NCI-H446 (cell line): ENCODE results near the gene AGPAT4.

Source experiments
- DNase-seq, 2 experiments: peaks; one replicate each; lab custom pipeline; 2025; lab: John Stamatoyannopoulos, UW

AGPAT4 gene

DNA sequence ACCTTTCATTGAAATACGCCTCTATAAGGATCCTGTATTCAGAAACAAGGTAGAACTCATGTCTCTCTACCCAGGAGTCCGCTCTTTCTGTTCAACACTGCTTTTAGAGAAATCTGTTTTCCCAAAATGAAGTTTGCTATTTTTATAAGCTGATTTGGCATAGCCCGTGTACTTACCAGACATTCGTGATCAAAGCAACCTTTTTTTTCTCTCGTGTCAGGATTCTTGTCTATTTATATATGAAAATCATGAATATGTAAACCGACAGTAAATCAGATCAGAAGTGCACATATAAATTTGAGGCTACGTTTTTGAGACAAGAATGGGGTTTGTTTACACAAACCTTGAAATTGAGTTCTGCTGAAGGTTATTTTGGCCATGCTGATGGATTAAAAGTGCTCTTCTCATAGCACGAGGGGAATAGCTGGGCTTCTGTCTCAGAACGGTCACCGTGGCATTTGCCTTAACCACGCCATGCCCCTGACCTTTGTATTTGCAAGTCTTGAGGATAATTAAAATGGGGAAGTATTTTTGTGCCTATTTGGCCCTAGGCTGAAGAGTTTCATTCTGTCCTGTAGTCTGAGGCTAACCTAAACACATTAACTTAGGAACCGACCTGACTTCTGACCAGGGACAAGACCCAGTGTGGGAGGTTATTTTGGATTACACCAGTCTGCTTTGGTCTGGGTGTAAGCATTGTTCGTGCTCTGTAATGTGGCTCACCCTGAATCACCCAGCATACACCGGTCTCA is 163.7 kb downstream of the AGPAT4 start:
- DNase-seq = no peak

DNA sequence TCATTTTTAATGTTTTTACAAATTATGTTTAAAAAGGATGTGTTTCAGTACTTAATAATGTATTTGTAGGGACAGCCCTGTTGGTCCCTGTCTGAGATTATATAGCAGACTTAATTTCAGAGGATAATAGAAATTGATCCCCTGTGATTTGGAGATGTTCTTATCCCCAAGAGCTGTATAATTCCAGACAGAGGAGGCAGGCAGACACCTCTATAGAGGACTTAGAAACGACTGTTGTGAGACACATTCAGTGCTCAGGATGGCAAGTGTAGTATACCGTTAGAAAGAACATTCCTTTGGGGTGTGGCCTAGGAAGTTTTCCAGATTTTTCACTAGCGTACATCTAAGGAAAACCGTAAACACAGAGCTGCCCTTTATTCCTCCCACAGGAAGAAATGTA is 164.5 kb downstream of the AGPAT4 start:
- DNase-seq = no peak

DNA sequence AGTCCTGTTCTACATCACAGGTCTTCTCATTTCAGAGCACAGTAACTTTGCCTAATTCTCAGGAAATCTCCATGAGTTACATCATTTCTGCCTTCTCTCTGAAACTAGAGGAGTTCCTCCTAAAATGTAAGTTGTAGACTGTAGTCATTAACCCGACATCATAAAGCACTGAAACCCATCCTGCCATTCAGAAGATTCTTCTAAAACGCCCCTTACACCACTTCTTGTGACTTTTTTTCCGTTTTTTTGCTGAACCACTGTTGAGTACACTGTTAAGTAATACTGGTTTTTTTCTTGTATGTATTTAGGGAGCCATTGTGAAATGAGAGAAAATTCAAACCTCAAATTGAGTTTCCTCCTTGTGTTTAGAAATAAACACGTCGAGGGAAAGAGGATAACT is 164.9 kb downstream of the AGPAT4 start:
- DNase-seq = no peak

DNA sequence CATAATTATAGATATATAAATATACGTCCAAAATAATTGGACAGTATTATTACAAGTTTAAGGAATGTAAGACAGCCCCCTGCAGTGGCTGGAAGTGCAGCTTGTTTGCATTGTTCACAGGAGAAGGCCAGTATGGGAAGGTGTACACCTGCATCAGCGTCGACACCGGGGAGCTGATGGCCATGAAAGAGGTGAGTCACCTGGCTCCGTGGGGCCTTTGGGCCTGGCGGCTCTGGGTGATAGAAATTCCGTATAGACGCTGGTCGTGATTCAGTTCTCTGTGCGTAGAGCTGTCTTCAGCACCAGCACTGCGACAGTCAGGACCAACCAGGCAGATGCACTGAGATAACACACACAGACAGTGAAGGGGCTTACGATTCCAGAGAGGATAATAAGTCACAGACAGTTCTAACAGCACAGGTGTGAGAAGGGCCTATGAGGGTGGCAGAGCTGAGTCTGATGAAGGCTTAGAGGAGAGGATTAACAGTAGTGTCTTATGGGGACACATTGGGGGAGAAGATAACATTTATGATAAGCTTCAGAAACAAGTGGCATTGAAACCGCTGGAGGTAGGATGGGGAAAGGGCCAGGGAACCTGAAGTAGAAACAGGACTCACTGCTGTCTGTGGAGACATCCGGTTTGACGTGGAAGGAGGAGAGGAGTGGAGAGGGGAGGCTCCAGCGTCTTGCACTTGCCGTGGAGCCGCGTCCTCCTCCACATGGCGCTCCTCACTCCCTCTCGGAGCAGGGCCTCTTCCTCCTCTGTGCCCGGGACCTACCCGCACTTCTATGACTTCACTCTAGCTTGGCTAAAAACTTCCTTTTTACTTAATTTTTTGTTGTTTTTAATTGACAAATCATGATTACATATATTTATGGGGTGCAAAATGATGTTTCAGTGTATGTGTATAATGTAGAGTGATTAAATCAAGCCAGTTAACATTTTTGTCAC is 165.8 kb downstream of the AGPAT4 start:
- no peak for DNase-seq

DNA sequence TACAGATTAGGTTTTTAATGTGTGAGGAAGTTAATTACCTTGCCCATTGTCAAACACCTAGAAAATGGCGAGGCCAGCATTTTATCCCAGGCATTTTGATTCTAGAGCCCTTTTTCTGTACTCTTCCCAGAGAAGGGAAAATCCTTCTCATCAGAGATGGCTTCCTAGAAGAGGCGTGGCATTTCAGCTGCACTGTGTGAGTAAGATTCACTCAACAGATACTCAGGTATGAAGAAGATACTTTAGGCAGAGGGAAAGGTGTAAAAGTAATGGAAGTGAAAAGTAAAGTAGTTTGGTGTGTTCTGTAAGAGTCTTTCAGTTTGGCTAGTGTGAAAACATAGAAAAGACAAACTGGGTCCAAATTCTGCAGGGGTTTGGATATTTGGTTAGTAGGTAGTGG is 168.5 kb downstream of the AGPAT4 start:
- DNase-seq = no peak

DNA sequence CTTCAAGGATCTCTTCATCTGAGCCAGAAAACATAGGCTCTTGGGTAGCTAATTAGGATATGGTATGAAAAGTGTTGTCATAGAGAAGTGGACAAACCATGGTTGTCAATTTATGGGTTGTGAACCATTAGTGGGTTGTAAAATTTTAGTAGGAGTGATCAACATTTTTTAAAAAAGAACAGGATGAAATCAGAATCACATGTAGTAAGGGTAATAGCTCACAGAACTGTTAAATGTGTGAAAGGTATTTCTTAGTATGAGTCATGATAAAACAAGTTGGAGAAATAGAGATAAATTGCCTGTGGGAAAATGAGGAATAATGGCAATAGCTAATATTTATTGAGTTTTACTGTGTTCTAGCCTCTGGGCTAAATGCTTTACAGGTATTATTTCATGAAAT is 168.9 kb downstream of the AGPAT4 start:
- no peak for DNase-seq

DNA sequence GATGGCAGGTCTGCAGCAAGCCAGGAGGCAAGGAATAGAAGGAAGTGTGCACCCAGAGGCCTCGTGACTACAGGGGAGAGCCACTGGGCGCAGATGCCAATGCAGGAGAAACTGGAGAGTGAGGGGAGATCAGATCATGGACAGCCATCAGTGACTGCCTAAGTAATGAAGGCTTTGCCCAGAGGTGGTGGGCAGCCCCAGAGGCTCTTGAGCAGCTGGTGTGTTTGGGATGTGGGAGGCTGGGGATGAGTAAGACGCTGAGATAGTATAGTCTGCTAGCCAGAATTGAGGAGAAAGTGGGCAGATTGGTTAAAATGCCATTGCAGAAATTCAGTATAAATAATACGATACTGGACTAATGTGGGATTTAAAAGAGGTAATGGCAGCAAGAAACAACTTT is 170.4 kb downstream of the AGPAT4 start:
- DNase-seq = no peak

DNA sequence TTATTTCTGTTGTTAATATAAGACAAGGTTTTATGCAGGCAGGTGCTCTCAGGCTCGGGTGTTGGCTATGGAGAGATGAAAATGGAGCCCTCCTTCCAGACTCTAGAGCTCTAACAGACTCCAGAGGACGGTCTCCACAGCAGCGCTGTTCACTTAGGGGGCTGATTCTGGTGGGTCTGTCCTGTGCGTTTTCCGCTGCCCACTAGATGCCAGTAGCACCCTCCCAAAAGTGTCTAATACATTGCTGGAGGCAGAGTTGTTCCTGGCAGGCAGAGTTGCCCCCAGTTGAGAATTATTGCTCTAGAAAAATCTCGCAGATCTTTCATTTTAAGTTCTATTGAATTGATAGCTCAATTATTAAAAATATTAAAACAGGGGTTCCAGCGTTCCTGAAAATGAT is 172.3 kb downstream of the AGPAT4 start:
- DNase-seq = no peak

DNA sequence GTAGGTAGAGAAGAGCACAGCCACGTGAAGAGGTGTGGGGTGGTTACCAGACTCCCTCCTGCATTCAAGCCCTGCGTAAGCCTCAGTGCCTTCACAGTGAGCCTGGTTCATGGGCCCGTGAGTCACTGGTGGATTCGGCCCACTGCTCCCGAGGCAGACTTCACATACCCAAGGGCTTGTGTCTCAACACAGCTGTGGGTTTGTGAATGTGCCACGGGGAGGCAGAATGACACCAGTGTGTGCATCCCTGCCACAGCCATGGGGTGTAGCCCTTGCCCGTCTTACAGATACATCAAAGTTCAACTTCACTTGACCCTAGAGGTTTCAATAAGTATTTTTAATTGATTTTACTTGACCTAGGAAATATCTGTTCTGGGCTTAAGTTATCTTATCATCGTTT is 173.8 kb downstream of the AGPAT4 start:
- DNase-seq = no peak

DNA sequence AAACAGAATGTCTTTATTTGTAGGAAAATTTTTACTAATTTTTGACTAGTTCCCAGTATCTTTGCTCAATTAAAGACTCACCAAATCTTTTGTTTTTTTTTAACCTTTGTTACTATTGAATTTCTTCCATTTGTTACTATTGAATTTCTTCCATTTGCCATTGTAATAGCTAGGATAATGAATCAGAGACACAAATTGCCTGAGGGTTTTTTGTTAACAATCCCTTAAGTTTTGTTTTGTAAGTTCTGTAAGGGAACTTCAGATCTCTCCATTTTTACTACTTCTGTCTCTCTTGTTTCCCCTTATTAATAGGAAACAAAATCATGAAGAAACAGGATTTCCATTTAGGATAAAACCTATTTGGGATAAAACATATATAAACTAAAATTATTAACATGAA is 177.9 kb downstream of the AGPAT4 start:
- no peak for DNase-seq

DNA sequence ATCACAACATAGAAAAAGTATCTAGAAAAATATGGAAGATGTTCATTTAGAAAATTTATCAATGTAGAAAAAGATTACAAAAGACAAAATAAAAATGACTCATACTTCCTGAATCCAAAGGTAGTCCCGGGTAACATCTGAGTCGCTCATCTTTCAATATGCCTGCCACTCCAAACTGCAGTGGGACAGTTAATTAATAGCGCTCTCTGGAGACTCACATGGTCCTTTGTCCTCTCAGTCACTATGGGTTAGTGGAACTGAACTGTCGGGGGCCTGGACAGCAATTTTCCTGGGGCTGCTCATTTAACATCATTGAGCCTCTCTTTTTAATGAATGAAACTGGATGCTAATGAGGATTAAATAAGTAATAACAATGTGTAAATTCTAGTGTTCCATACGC is 178.9 kb downstream of the AGPAT4 start:
- DNase-seq = no peak

DNA sequence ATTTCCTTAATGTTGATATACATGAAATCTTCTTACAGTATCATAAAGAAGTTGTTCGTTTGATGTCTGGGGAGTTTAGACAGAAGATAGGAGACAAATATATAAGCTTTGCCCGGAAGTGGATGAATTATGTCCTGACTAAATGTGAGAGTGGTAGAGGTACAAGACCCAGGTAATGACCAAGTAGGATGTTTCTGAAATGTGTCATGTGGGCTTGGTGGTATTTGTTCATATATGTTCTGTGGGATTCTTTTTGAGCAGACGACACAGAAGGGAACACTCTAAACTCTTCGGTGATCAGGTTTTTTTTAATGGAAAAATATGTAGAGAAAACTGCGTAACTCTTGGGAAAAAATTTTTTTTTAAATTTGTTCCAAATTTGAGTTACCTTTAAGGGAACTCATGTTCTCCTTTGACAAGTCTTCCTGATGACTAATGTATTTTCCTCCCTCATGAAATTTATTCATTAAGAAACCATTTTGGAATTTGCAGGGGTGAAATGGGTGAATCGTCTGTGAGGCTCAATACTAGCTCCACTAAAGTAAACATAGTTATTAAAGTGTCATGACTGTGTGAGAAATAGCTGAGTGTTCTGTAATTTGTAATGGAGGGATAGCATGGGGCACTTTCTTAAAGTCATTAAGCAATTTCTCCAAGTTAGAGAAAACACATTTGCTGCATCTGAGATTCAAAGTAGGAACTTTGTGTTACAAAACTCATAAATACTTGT is 181.7 kb downstream of the AGPAT4 start:
- DNase-seq = no peak

DNA sequence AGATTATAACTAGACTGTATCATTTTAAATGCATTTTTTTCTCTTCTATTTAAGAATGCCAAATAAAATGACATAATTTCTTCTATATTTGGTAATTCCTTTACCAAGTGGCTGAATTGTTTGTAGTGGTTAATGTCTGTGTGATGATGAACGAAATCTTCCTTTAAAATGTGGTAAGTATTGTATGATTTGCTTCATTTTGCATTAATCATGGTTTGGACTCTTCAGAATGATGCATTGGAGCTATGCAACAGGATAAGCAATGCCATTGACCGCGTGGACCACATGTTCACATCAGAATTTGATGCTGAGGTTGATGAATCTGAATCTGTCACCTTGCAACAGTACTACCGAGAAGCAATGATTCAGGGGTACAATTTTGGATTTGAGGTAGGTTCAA is 182.7 kb downstream of the AGPAT4 start:
- DNase-seq = no peak

DNA sequence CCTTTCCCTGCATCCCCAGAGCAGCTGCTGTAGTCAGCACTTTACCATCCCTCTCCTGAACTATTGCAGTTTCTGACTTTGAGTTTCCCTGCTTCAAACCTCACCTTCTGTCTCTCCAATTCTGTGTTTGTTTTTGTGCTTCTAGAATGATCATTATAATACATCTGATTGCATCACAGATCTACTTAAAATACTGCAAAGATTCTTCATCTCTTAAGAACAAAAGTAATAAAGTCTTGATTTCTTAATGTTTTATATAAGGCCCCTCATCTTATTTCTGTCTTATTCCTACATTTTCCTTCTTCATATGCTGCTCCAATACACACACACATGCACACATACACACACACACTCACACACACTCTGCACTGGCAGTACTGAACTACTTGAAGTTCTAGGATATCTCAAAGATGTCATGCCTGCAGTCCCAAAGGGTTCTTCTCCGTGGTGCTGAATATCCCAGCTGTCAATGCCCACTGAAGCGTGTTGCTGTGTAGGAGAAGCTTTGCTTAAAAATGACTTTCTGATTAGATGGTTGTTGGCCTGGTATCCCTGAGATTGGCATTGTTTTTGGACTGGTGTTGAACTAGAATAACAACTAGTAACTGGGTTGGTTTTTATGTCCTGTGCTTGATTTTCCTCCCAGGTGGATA is 185.1 kb downstream of the AGPAT4 start:
- no peak for DNase-seq

DNA sequence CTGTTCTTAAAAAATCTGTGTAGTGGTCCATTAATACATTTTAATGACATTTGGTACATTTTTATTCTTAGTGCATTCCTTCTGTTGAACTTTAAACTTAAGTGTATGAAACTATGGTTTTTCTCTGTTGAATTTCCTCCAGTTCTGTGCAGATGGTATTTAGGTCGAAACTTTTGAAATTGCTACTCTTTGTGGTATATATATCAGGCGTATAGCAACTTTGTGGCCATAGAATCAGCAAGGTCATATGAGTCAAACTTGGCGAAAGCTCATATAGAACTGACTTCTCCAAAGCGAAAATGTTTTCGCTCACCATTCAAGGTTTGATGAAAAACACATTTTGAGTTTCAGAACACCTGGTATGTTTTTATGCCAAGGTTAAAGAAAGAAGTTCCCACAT is 188.6 kb downstream of the AGPAT4 start:
- DNase-seq = no peak

DNA sequence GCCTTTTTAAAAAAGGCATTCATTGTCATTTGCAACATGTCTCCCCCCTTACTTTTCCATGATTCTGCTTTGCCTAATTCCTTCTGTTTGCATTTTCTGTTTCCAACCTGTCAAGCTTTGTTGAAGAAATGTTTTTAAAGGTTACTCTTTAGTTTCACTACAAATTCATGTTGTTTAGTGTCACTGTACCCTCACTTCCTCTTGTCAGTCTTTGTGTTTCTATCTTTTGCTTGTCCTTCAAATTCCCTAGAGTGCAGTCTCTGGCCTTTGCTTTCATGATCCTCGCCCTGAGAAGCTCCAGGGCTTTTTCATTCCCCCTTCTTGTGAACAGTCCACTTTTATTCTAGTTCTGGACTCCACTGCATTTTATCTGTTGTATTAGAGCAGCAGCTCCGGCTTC is 191.6 kb downstream of the AGPAT4 start:
- DNase-seq = no peak

DNA sequence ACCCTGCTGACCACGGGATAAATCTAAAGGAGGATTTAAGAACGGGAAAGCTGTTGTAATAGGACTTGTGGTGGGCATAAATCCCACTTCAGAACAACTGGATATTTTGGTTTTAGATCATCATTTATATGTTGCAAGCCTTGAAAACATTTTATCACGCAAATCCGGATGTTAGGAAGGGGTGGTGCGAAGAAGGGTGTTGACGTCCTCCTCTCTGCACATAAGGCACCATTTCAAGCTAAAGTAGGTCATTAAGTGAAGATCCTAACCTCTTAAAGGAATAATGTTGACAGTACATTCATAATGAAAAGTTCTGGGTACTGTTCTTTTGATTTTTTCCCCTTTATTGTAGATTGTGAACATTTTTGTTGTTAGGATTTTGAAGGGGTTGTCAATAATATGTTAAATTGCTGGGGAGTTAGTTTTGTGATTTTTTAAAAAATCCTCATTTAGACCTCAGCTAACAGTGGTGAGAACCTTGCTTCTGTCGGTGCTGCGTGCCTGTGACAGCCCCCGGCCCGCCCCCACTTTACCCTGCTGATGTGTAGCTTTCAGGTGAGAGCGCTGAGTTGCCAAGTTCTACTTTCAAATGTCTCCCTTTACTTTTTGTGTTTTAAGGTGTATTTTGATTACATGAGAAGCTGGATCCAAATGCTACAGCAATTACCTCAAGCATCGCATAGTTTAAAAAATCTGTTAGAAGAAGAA is 193.4 kb downstream of the AGPAT4 start:
- DNase-seq = no peak
